ENCODE results near the gene CYGB. TPM values are rescaled to one million over a fixed set of nuclear protein-coding genes. Genes with fewer than 3 reads are reported as not detected.

Gene CYGB
- total and polyA plus RNA-seq, 2 of the 13 experiments (the other 11 are each of a cell fraction or from before 2014, with no cell fraction given) = 18.9 to 27.1 TPM

- TF ChIP-seq TSC22D2 (CRISPR knock-in tag; IDR thresholded peaks at IDR 0.05; ENCODE audit: borderline replicate concordance) (peak; percentile 91; the same call in 1 of the 2 replicates), ZNF280B (CRISPR knock-in tag; IDR thresholded peaks at IDR 0.05; ENCODE audit: borderline replicate concordance) (peak; percentile 65; the same call in 1 of the 2 replicates), PHF21A (CRISPR knock-in tag; IDR thresholded peaks at IDR 0.05) (no peak), MAFF (IDR thresholded peaks at IDR 0.05; ENCODE audit: low read depth, low read length) (no peak), ZBTB26 (CRISPR knock-in tag; IDR thresholded peaks at IDR 0.05; ENCODE audit: borderline replicate concordance) (no peak; the same call in 1 of the 2 replicates), ZNF773 (CRISPR knock-in tag; IDR thresholded peaks at IDR 0.05; ENCODE audit: borderline replicate concordance) (no peak), ZBTB49 (CRISPR knock-in tag; IDR thresholded peaks at IDR 0.05; ENCODE audit: borderline replicate concordance) (peak; percentile 70; the same call in 1 of the 2 replicates), ZNF17 (CRISPR knock-in tag; IDR thresholded peaks at IDR 0.05) (no peak), HDAC1 (CRISPR knock-in tag; IDR thresholded peaks at IDR 0.05) (no peak; the same call in 1 of the 2 replicates), USF2 (IDR thresholded peaks at IDR 0.05; ENCODE audit: low read depth, low read length) (peak; percentile 20; the same call in 1 of the 2 replicates), USF2 (CRISPR knock-in tag; IDR thresholded peaks at IDR 0.05; ENCODE audit: borderline replicate concordance) (peak; percentile 66; the same call in 1 of the 2 replicates), ZNF720 (CRISPR knock-in tag; IDR thresholded peaks at IDR 0.05) (no peak), KAT7 (CRISPR knock-in tag; IDR thresholded peaks at IDR 0.05; ENCODE audit: borderline replicate concordance) (0 out of 2 replicates have a peak, but pooled peaks have one; percentile 34), PITX1 (CRISPR knock-in tag; IDR thresholded peaks at IDR 0.05) (no peak), E2F2 (CRISPR knock-in tag; IDR thresholded peaks at IDR 0.05; ENCODE audit: borderline replicate concordance) (no peak), THAP8 (CRISPR knock-in tag; IDR thresholded peaks at IDR 0.05; ENCODE audit: borderline replicate concordance) (no peak), SIN3B (IDR thresholded peaks at IDR 0.05; ENCODE audit: low read length) (peak; percentile 51; the same call in 1 of the 2 replicates)
Measured at GRCh38 chr17:76506408-76507345, 30.8 kb downstream of the CYGB start (continued).
